GM19324 (cell line): Measurements from ENCODE around the gene LRRC8D.

Experiments used
- ATAC-seq: cut with Tn5 transposase; IDR thresholded peaks from one replicate; pipeline ENCODE4 v1.9.1; 2021; ENCODE audit warnings: mild to moderate bottlenecking, moderate library complexity; ENCODE audit not compliant: unreplicated experiment, low FRiP score

LRRC8D gene

GRCh38 chr1:89865498-89866382, 44.9 kb downstream of the LRRC8D start:
- ATAC-seq: no peak

GRCh38 chr1:89866568-89866967, 45.7 kb downstream of the LRRC8D start:
- no peak for ATAC-seq

- no peak for ATAC-seq
Measured at GRCh38 chr1:89870998-89871397, 50.2 kb downstream of the LRRC8D start.

- no peak for ATAC-seq
Measured at GRCh38 chr1:89871768-89872473, 51.1 kb downstream of the LRRC8D start.

- ATAC-seq: no peak
Measured at GRCh38 chr1:89872567-89872966, 51.7 kb downstream of the LRRC8D start.

- ATAC-seq: no peak
Measured at GRCh38 chr1:89873288-89873687, 52.5 kb downstream of the LRRC8D start.

- no peak for ATAC-seq
Measured at GRCh38 chr1:89873770-89874169, 52.9 kb downstream of the LRRC8D start.

- no peak for ATAC-seq
Measured at GRCh38 chr1:89876463-89876862, 55.6 kb downstream of the LRRC8D start.

GRCh38 chr1:89877756-89878155, 56.9 kb downstream of the LRRC8D start:
- no peak for ATAC-seq

- ATAC-seq: no peak
Measured at GRCh38 chr1:89878256-89878655, 57.4 kb downstream of the LRRC8D start.

GRCh38 chr1:89880679-89881078, 59.8 kb downstream of the LRRC8D start:
- no peak for ATAC-seq

GRCh38 chr1:89881415-89882058, 60.7 kb downstream of the LRRC8D start:
- no peak for ATAC-seq

GRCh38 chr1:89882348-89883029, 61.7 kb downstream of the LRRC8D start:
- no peak for ATAC-seq

- ATAC-seq: no peak
Measured at GRCh38 chr1:89883030-89883379, 62.2 kb downstream of the LRRC8D start.

GRCh38 chr1:89884718-89885596, 64.1 kb downstream of the LRRC8D start:
- ATAC-seq: no peak

GRCh38 chr1:89887270-89887669, 66.4 kb downstream of the LRRC8D start:
- no peak for ATAC-seq

- no peak for ATAC-seq
Measured at GRCh38 chr1:89887713-89888112, 66.9 kb downstream of the LRRC8D start.

GRCh38 chr1:89888480-89889322, 67.9 kb downstream of the LRRC8D start:
- no peak for ATAC-seq

- no peak for ATAC-seq
Measured at GRCh38 chr1:89889323-89889615, 68.4 kb downstream of the LRRC8D start.
